ENCODE data around the gene AGAP1. TPM values are rescaled to one million over a fixed set of nuclear protein-coding genes. Genes with fewer than 3 reads are reported as not detected.

The AGAP1 gene
- total and polyA plus RNA-seq, 2 donors from 2014 or later, result 8.1 to 44.5 TPM

- peak in 1 of 5 donors; percentile 58 for DNase-seq
- H3K4me3 ChIP-seq (ENCODE audit: low read length in 3 of 3), result no peak overlapping the region
- H3K9ac ChIP-seq (ENCODE audit: low read length in 3 of 3), result no peak overlapping the region
- no peaks in the 10 kb centered on the region for H3K4me1 ChIP-seq (ENCODE audit: control insufficient read depth in 2 of 3, insufficient read depth in 2 of 3, low read depth in 1 of 3, low read length in 3 of 3)
- no peak overlapping the region for H3K27ac ChIP-seq (ENCODE audit: low read depth in 2 of 2, low read length in 2 of 2)
- H3K36me3 ChIP-seq (ENCODE audit: control insufficient read depth in 2 of 3, insufficient read depth in 3 of 3, low read length in 3 of 3), result no peaks in the 10 kb centered on the region
- intact Hi-C loops (cut with DNase I), result no loop called here
- FAIRE-seq, result no peak
- no peak for TF ChIP-seq CTCF (IDR thresholded peaks at IDR 0.05; ENCODE audit: borderline replicate concordance, extremely low read depth, insufficient read depth)
- H3K27me3 ChIP-seq (ENCODE audit: control insufficient read depth, insufficient read depth, low read length), result no peaks in the 10 kb centered on the region
- no peaks in the 10 kb centered on the region for H3K9me3 ChIP-seq (ENCODE audit: control insufficient read depth in 2 of 3, insufficient read depth in 1 of 3, low read length in 3 of 3)
Observed at GRCh38 chr2:236014408-236015131, 520.7 kb downstream of the AGAP1 start.

GRCh38 chr2:236015171-236015570 lies 521.3 kb downstream of the AGAP1 start:
- H3K27ac ChIP-seq (ENCODE audit: low read depth in 2 of 2, low read length in 2 of 2), result no peak overlapping the region
- no peak overlapping the region for H3K4me3 ChIP-seq (ENCODE audit: low read length in 3 of 3)
- DNase-seq, result no peak
- no peak for FAIRE-seq
- no peaks in the 10 kb centered on the region for H3K27me3 ChIP-seq (ENCODE audit: control insufficient read depth, insufficient read depth, low read length)
- intact Hi-C loops (cut with DNase I), result no loop called here
- no peaks in the 10 kb centered on the region for H3K36me3 ChIP-seq (ENCODE audit: control insufficient read depth in 2 of 3, insufficient read depth in 3 of 3, low read length in 3 of 3)
- H3K9me3 ChIP-seq (ENCODE audit: control insufficient read depth in 2 of 3, insufficient read depth in 1 of 3, low read length in 3 of 3), result no peaks in the 10 kb centered on the region
- no peak for TF ChIP-seq CTCF (IDR thresholded peaks at IDR 0.05; ENCODE audit: borderline replicate concordance, extremely low read depth, insufficient read depth)
- no peaks in the 10 kb centered on the region for H3K4me1 ChIP-seq (ENCODE audit: control insufficient read depth in 2 of 3, insufficient read depth in 2 of 3, low read depth in 1 of 3, low read length in 3 of 3)
- no peak overlapping the region for H3K9ac ChIP-seq (ENCODE audit: low read length in 3 of 3)

GRCh38 chr2:236016496-236016895 lies 522.7 kb downstream of the AGAP1 start:
- Histone ChIP-seq H3K27me3 (ENCODE audit: control insufficient read depth, insufficient read depth, low read length) (no peaks in the 10 kb centered on the region), H3K4me3 (ENCODE audit: low read length in 3 of 3) (no peak overlapping the region), H3K36me3 (ENCODE audit: control insufficient read depth in 2 of 3, insufficient read depth in 3 of 3, low read length in 3 of 3) (peaks cover 0 to 3% (median 0%) of the 10 kb centered on the region in 3 donors), H3K4me1 (ENCODE audit: control insufficient read depth in 2 of 3, insufficient read depth in 2 of 3, low read depth in 1 of 3, low read length in 3 of 3) (no peaks in the 10 kb centered on the region), H3K9ac (ENCODE audit: low read length in 3 of 3) (no peak overlapping the region), H3K9me3 (ENCODE audit: control insufficient read depth in 2 of 3, insufficient read depth in 1 of 3, low read length in 3 of 3) (no peaks in the 10 kb centered on the region), H3K27ac (ENCODE audit: low read depth in 2 of 2, low read length in 2 of 2) (no peak overlapping the region)
- intact Hi-C loops (cut with DNase I), result no loop called here
- FAIRE-seq (no peak), DNase-seq (no peak)
- TF ChIP-seq CTCF (IDR thresholded peaks at IDR 0.05; ENCODE audit: borderline replicate concordance, extremely low read depth, insufficient read depth), result no peak

Measured in kidney (tissue), 14 donors.